ENCODE data around the gene MMD. TPM values are rescaled to one million over a fixed set of nuclear protein-coding genes. Genes with fewer than 3 reads are reported as not detected.

Gene MMD
- polyA plus RNA-seq, 3 donors, result 3.4 to 7.0 (median 4.6) TPM

GRCh38 chr17:55420776-55421178 lies 858 bp downstream of the MMD start:
- Histone ChIP-seq H2AFZ (ENCODE audit: insufficient read depth, low read depth, low read length, poor library complexity, severe bottlenecking) (peak overlapping the region; percentile 94), H3K4me2 (replicated peaks; ENCODE audit: extremely low read depth, low read length, poor library complexity, severe bottlenecking) (peak overlapping the region; percentile 99), H3K79me2 (ENCODE audit: insufficient read depth, low read length) (peaks cover 29% of the 10 kb centered on the region), H3K4me3 (replicated peaks in 1 of 3; ENCODE audit: low read depth in 2 of 3, low read length in 3 of 3) (peak overlapping the region; percentile 73 to 94 (median 89)), H3K4me1 (ENCODE audit: control insufficient read depth in 1 of 2, insufficient read depth in 2 of 2, low read length in 2 of 2) (peaks cover 21 to 40% of the 10 kb centered on the region in 2 donors), H3K27me3 (ENCODE audit: control insufficient read depth in 2 of 2, insufficient read depth in 2 of 2, low read length in 2 of 2) (peaks cover 5 to 15% of the 10 kb centered on the region in 2 donors), H4K20me1 (ENCODE audit: insufficient read depth, low read length) (no peaks in the 10 kb centered on the region), H3K27ac (ENCODE audit: low read depth in 1 of 2, low read length in 2 of 2) (peak overlapping the region; percentile 55 to 83), H3K36me3 (replicated peaks in 1 of 2; ENCODE audit: control insufficient read depth in 1 of 2, insufficient read depth in 2 of 2, low read length in 2 of 2) (no peaks in the 10 kb centered on the region), H3K9me3 (replicated peaks in 1 of 2; ENCODE audit: control insufficient read depth in 1 of 2, insufficient read depth in 1 of 2, low read length in 2 of 2) (no peaks in the 10 kb centered on the region), H3K9ac (ENCODE audit: insufficient read depth, low read length, poor library complexity, severe bottlenecking) (peak overlapping the region; percentile 81)
- TF ChIP-seq, protein P1, sequence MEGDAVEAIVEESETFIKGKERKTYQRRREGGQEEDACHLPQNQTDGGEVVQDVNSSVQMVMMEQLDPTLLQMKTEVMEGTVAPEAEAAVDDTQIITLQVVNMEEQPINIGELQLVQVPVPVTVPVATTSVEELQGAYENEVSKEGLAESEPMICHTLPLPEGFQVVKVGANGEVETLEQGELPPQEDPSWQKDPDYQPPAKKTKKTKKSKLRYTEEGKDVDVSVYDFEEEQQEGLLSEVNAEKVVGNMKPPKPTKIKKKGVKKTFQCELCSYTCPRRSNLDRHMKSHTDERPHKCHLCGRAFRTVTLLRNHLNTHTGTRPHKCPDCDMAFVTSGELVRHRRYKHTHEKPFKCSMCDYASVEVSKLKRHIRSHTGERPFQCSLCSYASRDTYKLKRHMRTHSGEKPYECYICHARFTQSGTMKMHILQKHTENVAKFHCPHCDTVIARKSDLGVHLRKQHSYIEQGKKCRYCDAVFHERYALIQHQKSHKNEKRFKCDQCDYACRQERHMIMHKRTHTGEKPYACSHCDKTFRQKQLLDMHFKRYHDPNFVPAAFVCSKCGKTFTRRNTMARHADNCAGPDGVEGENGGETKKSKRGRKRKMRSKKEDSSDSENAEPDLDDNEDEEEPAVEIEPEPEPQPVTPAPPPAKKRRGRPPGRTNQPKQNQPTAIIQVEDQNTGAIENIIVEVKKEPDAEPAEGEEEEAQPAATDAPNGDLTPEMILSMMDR (IDR thresholded peaks at IDR 0.05), result no peak
- H3K36me3 Mint-ChIP-seq, result no peaks in the 10 kb centered on the region
- intact Hi-C loops (cut with micrococcal nuclease), result no loop called here
- peak overlapping the region; percentile 89 to 92 for H3K4me3 Mint-ChIP-seq
- peaks cover 40% of the 10 kb centered on the region for H3K4me1 Mint-ChIP-seq
- 0% methylated on average over 19 of the region's 21 CpGs for WGBS (ENCODE audit: insufficient coverage)
- DNase-seq, result peak; percentile 32 to 43 (median 42)
- no peaks in the 10 kb centered on the region for H3K9me3 Mint-ChIP-seq
- peaks cover 8 to 12% (median 10%) of the 10 kb centered on the region in 3 donors for H3K27me3 Mint-ChIP-seq (ENCODE audit: low read depth in 3 of 3)
- H3K27ac Mint-ChIP-seq, result peak overlapping the region; percentile 77 to 91 (median 88)

DNA sequence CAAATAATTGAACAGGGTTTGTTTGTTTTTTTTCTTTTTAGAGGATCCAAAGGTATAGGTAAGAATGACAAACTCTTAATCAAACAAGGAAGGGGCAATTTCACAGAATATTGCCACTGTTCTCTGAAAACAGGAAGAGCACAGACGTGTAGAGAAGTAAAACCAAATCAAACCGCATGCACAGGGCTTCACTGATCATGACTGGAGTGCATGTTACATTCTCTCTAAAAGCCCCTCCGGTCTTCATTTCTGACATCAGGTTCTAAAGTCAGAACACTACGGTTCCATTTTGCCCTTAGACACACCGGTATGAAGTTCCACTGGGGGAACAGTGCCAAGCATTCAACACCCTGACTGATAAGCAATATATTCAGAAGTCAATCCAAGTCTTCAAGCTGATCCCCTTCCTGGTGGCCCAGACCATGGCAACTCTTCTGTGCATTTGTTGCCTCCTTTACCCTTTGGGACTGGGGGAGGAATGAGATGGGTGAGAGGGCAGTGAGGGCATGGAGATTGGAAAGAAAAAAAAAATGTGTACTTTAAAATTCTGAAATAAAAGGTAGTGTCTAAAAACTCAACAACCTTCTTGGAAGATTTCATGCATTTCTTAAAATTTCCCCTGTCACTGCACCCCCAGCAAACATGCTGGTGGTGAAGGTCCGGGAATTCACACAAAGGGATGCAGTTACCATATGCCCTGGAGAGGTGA lies 1.4 kb downstream of the MMD start:
- TF ChIP-seq, protein P1 (IDR thresholded peaks at IDR 0.05), result no peak

More for the DNA sequence above, 1.4 kb downstream of the MMD start:
- H3K9me3 Mint-ChIP-seq, result no peaks in the 10 kb centered on the region
- H3K9ac ChIP-seq (ENCODE audit: insufficient read depth, low read length, poor library complexity, severe bottlenecking), result peak overlapping the region; percentile 81
- H3K36me3 Mint-ChIP-seq, result no peaks in the 10 kb centered on the region
- peak overlapping the region; percentile 55 to 83 for H3K27ac ChIP-seq (ENCODE audit: low read depth in 1 of 2, low read length in 2 of 2)
- peaks cover 40% of the 10 kb centered on the region for H3K4me1 Mint-ChIP-seq
- H3K4me1 ChIP-seq (ENCODE audit: control insufficient read depth in 1 of 2, insufficient read depth in 2 of 2, low read length in 2 of 2), result peaks cover 21 to 40% of the 10 kb centered on the region in 2 donors
- H3K36me3 ChIP-seq (replicated peaks in 1 of 2; ENCODE audit: control insufficient read depth in 1 of 2, insufficient read depth in 2 of 2, low read length in 2 of 2), result no peaks in the 10 kb centered on the region
- peaks cover 32% of the 10 kb centered on the region for H3K79me2 ChIP-seq (ENCODE audit: insufficient read depth, low read length)
- peak overlapping the region; percentile 77 to 91 (median 88) for H3K27ac Mint-ChIP-seq
- H4K20me1 ChIP-seq (ENCODE audit: insufficient read depth, low read length), result no peaks in the 10 kb centered on the region
- intact Hi-C loops (cut with micrococcal nuclease), result no loop called here
- DNase-seq, result peak; percentile 36 to 74 (median 71)
- peak overlapping the region; percentile 73 to 94 (median 89) for H3K4me3 ChIP-seq (replicated peaks in 1 of 3; ENCODE audit: low read depth in 2 of 3, low read length in 3 of 3)
- H3K9me3 ChIP-seq (replicated peaks in 1 of 2; ENCODE audit: control insufficient read depth in 1 of 2, insufficient read depth in 1 of 2, low read length in 2 of 2), result no peaks in the 10 kb centered on the region
- H2AFZ ChIP-seq (ENCODE audit: insufficient read depth, low read depth, low read length, poor library complexity, severe bottlenecking), result peak overlapping the region; percentile 94
- peaks cover 5 to 10% of the 10 kb centered on the region in 2 donors for H3K27me3 ChIP-seq (ENCODE audit: control insufficient read depth in 2 of 2, insufficient read depth in 2 of 2, low read length in 2 of 2)
- WGBS (ENCODE audit: insufficient coverage), result 6% methylated on average over 2 of the region's 6 CpGs
- H3K4me2 ChIP-seq (replicated peaks; ENCODE audit: extremely low read depth, low read length, poor library complexity, severe bottlenecking), result peak overlapping the region; percentile 99
- peaks cover 8 to 11% (median 9%) of the 10 kb centered on the region in 3 donors for H3K27me3 Mint-ChIP-seq (ENCODE audit: low read depth in 3 of 3)
- peak overlapping the region; percentile 89 to 92 for H3K4me3 Mint-ChIP-seq

Measured in CD14-positive monocyte (primary cell).